H1 (cell line): Measurements from ENCODE around the gene DAGLA. TPM values are rescaled to one million over a fixed set of nuclear protein-coding genes. Genes with fewer than 3 reads are reported as not detected.

Experiments used
- CTCF ChIA-PET: fragments of 300-600 bp; sonication (Branson Sonifier 250); formaldehyde crosslinking; loops from one replicate; lab custom pipeline; 2021; ENCODE audit not compliant: partially characterized antibody; lab: Charles Lee
- POLR2A ChIA-PET: fragments of 300-600 bp; sonication (Branson Sonifier 250); formaldehyde crosslinking; loops from one replicate; lab custom pipeline; 2021; ENCODE audit warnings: inconsistent platforms; ENCODE audit not compliant: partially characterized antibody; lab: Charles Lee
- DNase-seq, 2 experiments: peaks; one replicate each; pipeline versions ENCODE4 v3.0.0 to v3.0.0-alpha.2; 2010 to 2022; ENCODE audit warnings: low spot score in 2 of 2, low read depth in 1 of 2, mixed read lengths in 1 of 2
- FAIRE-seq: peaks from 2 replicates; lab custom pipeline; 2011; peaks lifted over from hg19 to GRCh38; lab: Jason Lieb, UNC
- H2AFZ ChIP-seq: 2 replicates; pipeline ENCODE4 v1.8.1; 2012; ENCODE audit warnings: low read length, inconsistent platforms
- H2AK5ac ChIP-seq: 2 replicates; pipeline ENCODE4 v1.6.1; 2013; ENCODE audit warnings: low read depth, low read length
- H2BK120ac ChIP-seq: replicated peaks from 2 replicates; pipeline ENCODE3; 2013; ENCODE audit warnings: low read depth, low read length, inconsistent platforms
- H2BK12ac ChIP-seq: 2 replicates; pipeline ENCODE4 v1.6.1; 2013; ENCODE audit warnings: low read depth, low read length
- H2BK15ac ChIP-seq: 2 replicates; pipeline ENCODE4 v1.6.1; 2013; ENCODE audit warnings: low read length
- H2BK20ac ChIP-seq: 2 replicates; pipeline ENCODE4 v1.6.1; 2013; ENCODE audit warnings: low read length
- H2BK5ac ChIP-seq: 2 replicates; pipeline ENCODE4 v1.6.1; 2013; ENCODE audit warnings: low read depth, low read length
- H3K14ac ChIP-seq: 2 replicates; pipeline ENCODE4 v1.6.1; 2013; ENCODE audit warnings: inconsistent platforms; ENCODE audit not compliant: insufficient read length
- H3K18ac ChIP-seq: 2 replicates; pipeline ENCODE4 v1.6.1; 2013; ENCODE audit warnings: low read length; ENCODE audit errors: extremely low read depth
- H3K23ac ChIP-seq: 2 replicates; pipeline ENCODE4 v1.6.1; 2013; ENCODE audit warnings: inconsistent platforms; ENCODE audit not compliant: insufficient read length
- H3K23me2 ChIP-seq: 2 replicates; pipeline ENCODE4 v1.6.1; 2013; ENCODE audit warnings: low read depth, low read length
- H3K27ac ChIP-seq: 2 replicates; pipeline ENCODE4 v1.6.1; 2011; ENCODE audit warnings: low read depth, low read length, inconsistent platforms
- H3K27me3 ChIP-seq, 4 experiments: replicated peaks in 1 of 4; 1 replicate in 1 of 4; 2 replicates in 3 of 4; pipeline versions ENCODE4 v1.6.1 to v1.8.1; 2011 to 2013; ENCODE audit warnings: low read length in 3 of 4, mild to moderate bottlenecking in 3 of 4, inconsistent platforms in 2 of 4, mixed read lengths in 2 of 4, moderate library complexity in 1 of 4; ENCODE audit not compliant: control insufficient read depth in 3 of 4, insufficient read depth in 3 of 4; ENCODE audit errors: extremely low read depth in 1 of 4
- H3K36me3 ChIP-seq, 4 experiments: 2 replicates each; pipeline versions ENCODE4 v1.6.1 to v1.8.1; 2011 to 2013; ENCODE audit warnings: mild to moderate bottlenecking in 4 of 4, low read length in 3 of 4, moderate library complexity in 2 of 4, control low read depth in 1 of 4, inconsistent platforms in 1 of 4; ENCODE audit not compliant: insufficient read depth in 4 of 4, control insufficient read depth in 2 of 4
- H3K4ac ChIP-seq: replicated peaks from 2 replicates; pipeline ENCODE3; 2013; ENCODE audit warnings: low read length, low read depth, mixed read lengths, inconsistent platforms; ENCODE audit not compliant: insufficient read length
- H3K4me1 ChIP-seq, 4 experiments: replicated peaks in 1 of 4; 1 replicate in 1 of 4; 2 replicates in 3 of 4; pipeline versions ENCODE4 v1.6.1 to v1.8.1; 2011 to 2013; ENCODE audit warnings: low read length in 3 of 4, inconsistent platforms in 2 of 4, mixed read lengths in 1 of 4; ENCODE audit not compliant: insufficient read depth in 4 of 4, control insufficient read depth in 3 of 4
- H3K4me2 ChIP-seq, 2 experiments: 2 replicates each; pipeline versions ENCODE4 v1.6.1 to v1.8.1; 2011 to 2013; ENCODE audit warnings: low read depth in 2 of 2, low read length in 2 of 2, control low read depth in 1 of 2, inconsistent platforms in 1 of 2, mild to moderate bottlenecking in 1 of 2; ENCODE audit not compliant: insufficient read depth in 1 of 2
- H3K4me3 ChIP-seq, 4 experiments: fragments of 200-600, 300-600 bp in 1 of 4; sonication (generic), shearing (Covaris generic), sonication (Bioruptor Twin) in 1 of 4; 2 replicates each; pipeline versions ENCODE4 v1.5.1 to v1.8.1; 2011 to 2016; ENCODE audit warnings: low read length in 4 of 4, low read depth in 3 of 4, control low read depth in 2 of 4, inconsistent platforms in 2 of 4, mild to moderate bottlenecking in 2 of 4, mixed read lengths in 1 of 4, moderate library complexity in 1 of 4; ENCODE audit not compliant: insufficient read depth in 2 of 4; ENCODE audit errors: extremely low read depth in 1 of 4
- H3K56ac ChIP-seq: replicated peaks from 2 replicates; pipeline ENCODE3; 2013; ENCODE audit warnings: low read depth, mild to moderate bottlenecking, mixed read lengths, low read length, inconsistent platforms; ENCODE audit not compliant: insufficient read length
- H3K79me1 ChIP-seq: 2 replicates; pipeline ENCODE4 v1.6.1; 2013; ENCODE audit warnings: low read depth, low read length, control low read depth
- H3K79me2 ChIP-seq, 2 experiments: 2 replicates each; pipeline versions ENCODE4 v1.6.1 to v1.8.1; 2012 to 2013; ENCODE audit warnings: low read length in 2 of 2, mild to moderate bottlenecking in 2 of 2, inconsistent platforms in 1 of 2; ENCODE audit not compliant: insufficient read depth in 2 of 2, control insufficient read depth in 1 of 2
- H3K9ac ChIP-seq, 4 experiments: replicated peaks in 1 of 4; 1 replicate in 1 of 4; 2 replicates in 3 of 4; pipeline versions ENCODE4 v1.6.1 to v1.8.1; 2011 to 2013; ENCODE audit warnings: low read depth in 3 of 4, low read length in 3 of 4, control low read depth in 2 of 4, mild to moderate bottlenecking in 2 of 4, moderate library complexity in 2 of 4, inconsistent platforms in 1 of 4; ENCODE audit errors: extremely low read depth in 1 of 4
- H3K9me3 ChIP-seq, 2 experiments: 2 replicates each; pipeline versions ENCODE4 v1.6.1 to v1.8.1; 2012 to 2013; ENCODE audit warnings: mild to moderate bottlenecking in 2 of 2, moderate library complexity in 2 of 2, control low read depth in 1 of 2, inconsistent platforms in 1 of 2, low read depth in 1 of 2, low read length in 1 of 2, mixed read lengths in 1 of 2; ENCODE audit not compliant: insufficient read depth in 2 of 2
- H4K20me1 ChIP-seq, 2 experiments: replicated peaks in 1 of 2; 2 replicates each; pipeline versions ENCODE3 to v1.8.1; 2011 to 2013; ENCODE audit warnings: inconsistent platforms in 2 of 2, low read length in 2 of 2, mild to moderate bottlenecking in 1 of 2; ENCODE audit not compliant: insufficient read depth in 2 of 2, control insufficient read depth in 1 of 2
- H4K5ac ChIP-seq: 2 replicates; pipeline ENCODE4 v1.6.1; 2013; ENCODE audit warnings: low read length, low read depth, mixed read lengths, inconsistent platforms; ENCODE audit not compliant: insufficient read length
- H4K8ac ChIP-seq: 2 replicates; pipeline ENCODE4 v1.8.0; 2013; ENCODE audit warnings: mild to moderate bottlenecking, moderate library complexity, low read length, inconsistent platforms; ENCODE audit not compliant: insufficient read depth; ENCODE audit errors: extremely low read depth
- H4K91ac ChIP-seq: replicated peaks from 2 replicates; pipeline ENCODE3; 2013; ENCODE audit warnings: low read length, mixed read lengths, inconsistent platforms; ENCODE audit not compliant: insufficient read length
- ASH2L ChIP-seq: fragments of 200-600, 300-600 bp; sonication (generic); IDR thresholded peaks from one replicate; pipeline ENCODE4 v1.7.1; 2017; ENCODE audit warnings: low read length
- BACH1 ChIP-seq: IDR thresholded peaks from 2 replicates; pipeline ENCODE4 v1.6.1; 2012; ENCODE audit warnings: low read length, improper control_type of control experiment
- CBX5 ChIP-seq: fragments of 300-800, 300-1000 bp; sonication (generic); IDR thresholded peaks from 2 replicates; pipeline ENCODE4 v1.7.1; 2016; ENCODE audit warnings: antibody characterized with exemption, low read length, low read depth
- NANOG ChIP-seq: IDR thresholded peaks from 2 replicates; pipeline ENCODE4 v1.6.1; 2011; ENCODE audit warnings: low read length, low read depth, mild to moderate bottlenecking, inconsistent platforms; ENCODE audit not compliant: insufficient read depth, poor library complexity, severe bottlenecking
- RBBP5 ChIP-seq: IDR thresholded peaks from 2 replicates; pipeline ENCODE4 v1.7.1; 2012; ENCODE audit warnings: low read depth, mild to moderate bottlenecking, inconsistent platforms, low read length, moderate library complexity, borderline replicate concordance
- RNF2 ChIP-seq: fragments of 200-900, 300-1000 bp; sonication (generic); IDR thresholded peaks from 2 replicates; pipeline ENCODE4 v1.7.1; 2016; ENCODE audit warnings: borderline replicate concordance, low read depth, mild to moderate bottlenecking, antibody characterized with exemption, low read length; ENCODE audit not compliant: poor library complexity, severe bottlenecking; ENCODE audit errors: missing control alignments
- SRF ChIP-seq: IDR thresholded peaks from 2 replicates; pipeline ENCODE4 v1.6.1; 2011; ENCODE audit warnings: mild to moderate bottlenecking, low read depth, low read length, moderate library complexity
- TEAD4 ChIP-seq: IDR thresholded peaks from 2 replicates; pipeline ENCODE4 v1.6.1; 2012; ENCODE audit warnings: low read depth, low read length, inconsistent platforms, mixed read lengths
- WGBS, 2 experiments: shearing (Covaris generic) in 1 of 2; methylation state at CpG; one replicate each; pipeline versions ENCODE4 v1.1.6 to v1.1.7; 2013 to 2015; ENCODE audit warnings: low lambda C conversion rate in 2 of 2, mixed read lengths in 2 of 2, inconsistent platforms in 1 of 2, low coverage in 1 of 2, missing lambda C conversion rate in 1 of 2; ENCODE audit not compliant: insufficient replicate concordance in 2 of 2, insufficient coverage in 1 of 2, insufficient read length in 1 of 2; ENCODE audit errors: extremely low coverage in 1 of 2, missing lambda C conversion rate in 1 of 2; 5-methylcytosine and 5-hydroxymethylcytosine counted together
- polyA plus RNA-seq, 7 experiments: library from polyadenylated mRNA; depleted of rRNA in 3 of 7; stranded (reverse) in 5 of 7; unstranded in 2 of 7; fragments of >200 nt in 5 of 7; fragments of 200-250 nt in 2 of 7; gene quantifications; 1 replicate in 5 of 7; 2 replicates in 1 of 7; 4 replicates in 1 of 7; pipeline versions ENCODE4 v1.2.1 to v1.2.3, GENCODE V29; 2011 to 2013; ENCODE audit warnings: missing spikeins in 2 of 7, mixed read lengths in 2 of 7
- total RNA-seq: library from RNA; stranded (reverse); fragmentation: NEBNext Ultra II Directional; extraction: Animal tissue kit (Norgen Biotek cat#: 25700); gene quantifications from 2 replicates; pipeline ENCODE4 v1.2.1, GENCODE V29; 2021

Gene DAGLA
- total and polyA plus RNA-seq, 2 of the 8 experiments (the other 6 are each of a cell fraction or from before 2014, with no cell fraction given): 3.6 to 6.6 TPM

- no peak overlapping the region for H4K8ac ChIP-seq
- DNase-seq: no peak
- H4K91ac ChIP-seq: no peak overlapping the region
- H4K5ac ChIP-seq: no peak overlapping the region
- H3K27me3 ChIP-seq: no peaks in the 10 kb centered on the region
- 95% methylated on average over 12 of the region's 12 CpGs; no CpG with 5 or more reads in 1 of the 2 experiments for WGBS, 2 experiments
- ChIA-PET CTCF (interaction anchor here (0.8 to 3.0 kb wide), 13 partner anchors 11 to 87 kb away, joined by 3 to 11 read pairs (median 4); no protein-coding TSS in a partner anchor), POLR2A (interaction anchor here (1.2 kb wide), 1 partner anchor 14 kb away, joined by 3 read pairs; no protein-coding TSS in a partner anchor)
- H2BK15ac ChIP-seq: no peak overlapping the region
- no peak overlapping the region for H3K23ac ChIP-seq
- H2AK5ac ChIP-seq: no peak overlapping the region
- H3K79me1 ChIP-seq: no peaks in the 10 kb centered on the region; the same call in 1 of the 2 replicates
- H3K36me3 ChIP-seq: peaks cover 0 to 3% (median 0%) of the 10 kb centered on the region in 4 experiments; a peak in 2 of 8 replicates
- no peak overlapping the region for H3K9ac ChIP-seq
- H2BK5ac ChIP-seq: no peak overlapping the region
- peaks cover 0 to 9% of the 10 kb centered on the region in 2 experiments for H4K20me1 ChIP-seq
- no peaks in the 10 kb centered on the region for H3K23me2 ChIP-seq
- H3K4ac ChIP-seq: no peak overlapping the region
- no peak overlapping the region for H3K4me3 ChIP-seq
- H2AFZ ChIP-seq: no peak overlapping the region
- no peak overlapping the region for H3K18ac ChIP-seq
- H3K79me2 ChIP-seq: no peaks in the 10 kb centered on the region
- H3K4me2 ChIP-seq: no peak overlapping the region
- H2BK20ac ChIP-seq: no peak overlapping the region
- TF ChIP-seq BACH1: no peak
- TF ChIP-seq RBBP5: no peak
- no peak for TF ChIP-seq RNF2
- no peak for TF ChIP-seq TEAD4
- no peak for TF ChIP-seq CBX5
- TF ChIP-seq SRF: no peak
- no peak for TF ChIP-seq ASH2L
- TF ChIP-seq NANOG: no peak
- no peak overlapping the region for H3K56ac ChIP-seq
- H3K14ac ChIP-seq: no peak overlapping the region
- no peak overlapping the region for H3K27ac ChIP-seq
- no peak overlapping the region for H2BK120ac ChIP-seq
- no peaks in the 10 kb centered on the region for H3K4me1 ChIP-seq
- no peaks in the 10 kb centered on the region for H3K9me3 ChIP-seq
- FAIRE-seq: no peak
- no peak overlapping the region for H2BK12ac ChIP-seq
Measured at GRCh38 chr11:61725781-61726231, 45.6 kb downstream of the DAGLA start.
